ELR (cell line): ENCODE results near the gene PPM1B.
"Not testable (repeated sequence)": the region's sequence is repeated elsewhere in the genome, so short reads cannot be mapped to it uniquely, and the experiment has no call there.

Experiments
- DNase-seq: peaks from one replicate; pipeline ENCODE4 v3.0.0-alpha.2; 2015; ENCODE audit warnings: low read depth

The PPM1B gene

GRCh38 chr2:44255704-44256103, 87.0 kb downstream of the PPM1B start:
- not testable (repeated sequence) for DNase-seq

- DNase-seq: not testable (repeated sequence)
Measured at GRCh38 chr2:44257802-44258201, 89.1 kb downstream of the PPM1B start.

- no peak for DNase-seq
Measured at GRCh38 chr2:44267269-44267795, 98.7 kb downstream of the PPM1B start.

- peak; percentile 63 for DNase-seq
Measured at GRCh38 chr2:44267796-44268648, 99.3 kb downstream of the PPM1B start.

- no peak for DNase-seq
Measured at GRCh38 chr2:44269831-44270230, 101.2 kb downstream of the PPM1B start.

- DNase-seq: no peak
Measured at GRCh38 chr2:44271296-44271695, 102.6 kb downstream of the PPM1B start.

- no peak for DNase-seq
Measured at GRCh38 chr2:44273076-44273475, 104.4 kb downstream of the PPM1B start.

GRCh38 chr2:44273596-44273995, 104.9 kb downstream of the PPM1B start:
- no peak for DNase-seq

- peak; percentile 57 for DNase-seq
Measured at GRCh38 chr2:44275927-44276303, 107.2 kb downstream of the PPM1B start.

- DNase-seq: no peak
Measured at GRCh38 chr2:44277541-44277940, 108.9 kb downstream of the PPM1B start.

- no peak for DNase-seq
Measured at GRCh38 chr2:44280869-44281268, 112.2 kb downstream of the PPM1B start.
